GM12873 (cell line): ENCODE results near the gene JADE3.

Source experiments
- CTCF ChIP-seq: IDR thresholded peaks from 2 replicates; pipeline ENCODE4 v1.5.1; 2012; ENCODE audit warnings: low read depth, mild to moderate bottlenecking, moderate library complexity, low read length, control low read depth; ENCODE audit not compliant: insufficient read depth; ENCODE audit errors: missing control alignments

Gene JADE3

DNA sequence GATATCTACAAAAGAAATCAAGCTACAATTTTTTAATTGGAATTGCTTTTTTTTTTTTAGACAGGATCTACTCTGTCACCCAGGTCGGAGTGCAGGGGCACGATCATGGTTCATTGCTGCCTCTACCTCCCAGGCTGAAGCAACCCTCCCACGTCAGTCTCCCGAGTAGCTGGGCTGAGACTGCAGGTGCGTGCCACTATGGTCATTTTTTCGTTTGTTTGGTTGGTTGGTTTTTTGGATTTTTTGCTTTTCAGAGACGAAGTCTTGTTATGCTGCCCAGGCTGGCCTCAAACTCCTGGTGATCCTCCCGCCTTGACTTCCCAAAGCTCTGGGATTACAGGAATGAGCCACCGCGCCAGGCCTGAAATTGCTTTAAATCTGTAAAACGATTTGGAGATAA lies 181.6 kb downstream of the JADE3 start:
- no peak for TF ChIP-seq CTCF

DNA sequence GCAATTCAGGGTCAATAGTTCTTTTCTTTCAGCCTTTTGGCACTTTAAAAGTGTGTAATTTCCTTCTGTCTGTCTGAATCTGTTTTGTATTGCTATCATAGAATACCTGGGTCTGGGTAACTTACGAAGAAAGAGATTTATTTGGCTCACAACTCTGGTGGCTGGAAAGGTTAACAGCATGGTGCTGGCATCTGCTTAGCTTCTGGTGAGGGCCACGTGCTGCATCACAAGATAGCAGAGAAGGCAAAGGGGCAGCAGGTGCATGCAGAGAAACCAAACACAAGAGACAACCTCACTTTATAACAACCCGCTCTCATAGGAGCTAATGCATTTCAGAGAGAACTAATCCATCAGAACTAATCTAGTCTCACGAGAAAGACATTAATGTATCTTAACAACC lies 184.8 kb downstream of the JADE3 start:
- TF ChIP-seq CTCF, result no peak

DNA sequence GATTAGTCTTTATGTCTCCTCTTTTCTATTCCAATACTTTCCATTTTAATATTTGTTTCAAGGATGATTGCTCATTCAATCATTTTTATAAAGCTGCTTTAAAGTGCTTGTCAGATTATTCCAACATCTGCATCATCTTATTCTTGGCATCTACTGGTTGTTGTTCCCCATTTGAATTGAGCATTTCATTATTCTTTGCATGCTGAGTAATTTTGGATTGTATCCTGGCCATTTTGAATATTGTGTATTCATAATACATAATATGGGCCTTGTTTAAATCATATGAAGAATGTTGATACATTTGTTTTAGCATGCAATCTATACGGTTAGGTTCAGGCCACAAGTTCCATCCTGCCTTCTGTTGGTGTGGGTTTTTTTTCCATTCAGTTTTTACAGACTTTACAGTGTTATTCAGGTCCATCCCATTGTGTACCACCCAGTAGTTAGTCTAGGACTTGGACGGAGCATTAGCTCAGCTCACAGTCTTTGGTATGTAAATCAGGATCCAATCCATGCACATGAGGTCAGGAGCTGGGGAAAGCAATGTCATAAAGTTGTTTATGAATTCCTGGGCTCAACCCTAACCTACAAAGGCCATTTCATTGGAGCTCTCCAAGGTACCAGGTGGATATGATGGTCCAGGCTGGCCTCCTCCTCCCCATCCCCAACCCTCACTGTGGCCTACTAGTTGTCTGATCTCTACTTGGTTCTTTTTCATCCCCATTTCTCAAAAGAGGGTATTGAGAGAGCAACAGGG lies 186.3 kb downstream of the JADE3 start:
- no peak for TF ChIP-seq CTCF

GRCh38 chrX:47101206-47101605 lies 189.0 kb downstream of the JADE3 start:
- TF ChIP-seq CTCF, result no peak
